ENCODE results near the gene ATF6. TPM values are rescaled to one million over a fixed set of nuclear protein-coding genes. Genes with fewer than 3 reads are reported as not detected.
"Not testable (repeated sequence)": the region's sequence is repeated elsewhere in the genome, so short reads cannot be mapped to it uniquely, and the experiment has no call there.

ATF6 gene, protein sequence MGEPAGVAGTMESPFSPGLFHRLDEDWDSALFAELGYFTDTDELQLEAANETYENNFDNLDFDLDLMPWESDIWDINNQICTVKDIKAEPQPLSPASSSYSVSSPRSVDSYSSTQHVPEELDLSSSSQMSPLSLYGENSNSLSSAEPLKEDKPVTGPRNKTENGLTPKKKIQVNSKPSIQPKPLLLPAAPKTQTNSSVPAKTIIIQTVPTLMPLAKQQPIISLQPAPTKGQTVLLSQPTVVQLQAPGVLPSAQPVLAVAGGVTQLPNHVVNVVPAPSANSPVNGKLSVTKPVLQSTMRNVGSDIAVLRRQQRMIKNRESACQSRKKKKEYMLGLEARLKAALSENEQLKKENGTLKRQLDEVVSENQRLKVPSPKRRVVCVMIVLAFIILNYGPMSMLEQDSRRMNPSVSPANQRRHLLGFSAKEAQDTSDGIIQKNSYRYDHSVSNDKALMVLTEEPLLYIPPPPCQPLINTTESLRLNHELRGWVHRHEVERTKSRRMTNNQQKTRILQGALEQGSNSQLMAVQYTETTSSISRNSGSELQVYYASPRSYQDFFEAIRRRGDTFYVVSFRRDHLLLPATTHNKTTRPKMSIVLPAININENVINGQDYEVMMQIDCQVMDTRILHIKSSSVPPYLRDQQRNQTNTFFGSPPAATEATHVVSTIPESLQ
- 14.4 TPM for total RNA-seq

GRCh38 chr1:161766102-161766981, at the start of gene ATF6:
TSS of gene ATF6 (plus strand) at chr1:161766320. CDS start at chr1:161766361, 41 bp downstream.
- DNase-seq (ENCODE audit: low spot score) (peak; percentile 95), ATAC-seq (peak; percentile 86)

GRCh38 chr1:161718559-161719324, 47.4 kb upstream of the ATF6 start:
- no peak for ATAC-seq
- no peak for DNase-seq (ENCODE audit: low spot score)

DNA sequence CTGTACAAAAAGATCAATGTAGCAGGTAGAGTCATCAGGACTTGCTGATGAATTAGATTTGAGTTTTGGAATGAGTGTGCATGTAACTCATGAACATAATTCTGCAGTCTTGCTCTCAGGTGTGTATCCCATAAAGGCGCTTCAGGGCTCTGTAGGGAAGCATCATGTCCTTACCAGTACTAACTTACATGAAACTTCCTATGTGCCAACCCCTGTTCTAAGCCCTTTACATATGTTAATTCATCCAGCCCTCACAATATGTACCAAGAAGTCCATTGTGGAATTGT, 46.9 kb upstream of the ATF6 start:
- DNase-seq (ENCODE audit: low spot score) (no peak), ATAC-seq (no peak)

DNA sequence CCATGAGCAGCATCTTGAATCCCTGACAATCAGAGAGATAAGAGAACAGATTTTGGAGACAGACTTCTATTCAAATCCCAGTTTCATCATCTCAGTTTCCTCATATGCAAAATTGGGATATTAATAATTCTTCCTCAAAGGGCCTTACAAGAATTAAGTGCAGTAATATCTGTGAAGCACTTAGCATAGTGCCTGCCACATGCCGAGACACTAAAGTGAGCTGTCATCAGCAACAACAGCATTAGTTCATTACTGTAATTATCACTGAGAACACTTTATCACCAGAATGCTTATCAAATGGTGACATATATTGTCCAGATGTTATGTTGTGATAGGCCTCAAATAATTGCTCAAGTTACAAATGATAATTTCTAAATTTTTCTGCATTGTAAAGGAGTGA, 45.7 kb upstream of the ATF6 start:
- ATAC-seq, result no peak
- no peak for DNase-seq (ENCODE audit: low spot score)

GRCh38 chr1:161720956-161721737, 45.0 kb upstream of the ATF6 start, which contains the start of gene FCRLB:
TSS of gene FCRLB (plus strand) at chr1:161721544. CDS start at chr1:161722673, 1,129 bp downstream.
- DNase-seq (ENCODE audit: low spot score), result no peak
- ATAC-seq, result no peak

DNA sequence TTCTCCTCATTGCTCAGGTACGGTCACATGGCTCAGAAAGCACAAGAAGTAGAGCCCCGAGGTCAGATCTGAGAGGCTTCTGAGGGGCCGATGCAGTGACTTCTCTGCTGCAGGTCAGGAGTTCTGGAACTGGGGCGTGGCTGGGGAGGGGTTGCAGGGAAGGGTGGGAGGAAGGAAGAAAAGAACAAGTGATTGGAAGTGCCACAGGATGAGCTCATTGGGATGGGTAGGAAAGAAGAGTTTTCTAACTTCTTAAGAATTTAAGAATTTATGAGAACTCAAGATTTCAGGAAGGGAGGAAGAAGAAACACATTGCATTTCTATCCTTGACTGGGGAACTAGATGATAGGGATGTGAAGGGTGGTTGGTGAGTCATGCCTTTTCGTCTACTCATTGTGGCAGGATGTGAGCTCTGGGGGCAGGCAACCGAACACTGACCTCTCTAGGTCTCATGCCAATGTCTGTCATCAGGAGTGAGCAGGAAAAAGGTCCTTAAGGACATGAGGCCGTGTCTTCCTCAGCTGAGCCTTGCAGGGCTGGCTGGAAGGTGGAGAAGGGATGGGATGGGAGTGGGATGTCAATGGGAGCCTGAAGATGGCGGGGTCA, 44.3 kb upstream of the ATF6 start:
- ATAC-seq (no peak), DNase-seq (ENCODE audit: low spot score) (no peak)

DNA sequence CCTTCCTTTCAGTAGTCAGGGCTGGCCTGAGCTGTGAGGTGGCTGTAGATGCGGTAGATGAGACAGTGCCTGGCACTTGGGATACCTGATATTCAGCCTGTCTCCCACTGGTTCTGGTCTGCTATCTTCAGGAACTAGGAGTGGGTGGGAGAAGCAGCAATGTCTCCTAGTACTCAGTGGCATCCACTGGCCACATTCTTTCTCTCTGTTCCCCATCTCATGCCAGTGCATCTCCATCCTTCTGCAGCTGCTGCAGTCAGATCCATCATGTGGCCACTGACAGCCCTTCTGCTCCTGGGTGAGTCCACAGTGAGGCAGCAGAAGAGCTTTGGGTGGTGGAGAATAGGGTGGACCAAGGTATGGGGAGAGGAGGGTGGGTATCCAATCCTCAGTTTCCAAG, 43.7 kb upstream of the ATF6 start:
- ATAC-seq, result no peak

GRCh38 chr1:161723459-161724141, 42.5 kb upstream of the ATF6 start:
- no peak for DNase-seq (ENCODE audit: low spot score)
- no peak for ATAC-seq

More for the DNA sequence above, 43.7 kb upstream of the ATF6 start:
- no peak for DNase-seq (ENCODE audit: low spot score)

DNA sequence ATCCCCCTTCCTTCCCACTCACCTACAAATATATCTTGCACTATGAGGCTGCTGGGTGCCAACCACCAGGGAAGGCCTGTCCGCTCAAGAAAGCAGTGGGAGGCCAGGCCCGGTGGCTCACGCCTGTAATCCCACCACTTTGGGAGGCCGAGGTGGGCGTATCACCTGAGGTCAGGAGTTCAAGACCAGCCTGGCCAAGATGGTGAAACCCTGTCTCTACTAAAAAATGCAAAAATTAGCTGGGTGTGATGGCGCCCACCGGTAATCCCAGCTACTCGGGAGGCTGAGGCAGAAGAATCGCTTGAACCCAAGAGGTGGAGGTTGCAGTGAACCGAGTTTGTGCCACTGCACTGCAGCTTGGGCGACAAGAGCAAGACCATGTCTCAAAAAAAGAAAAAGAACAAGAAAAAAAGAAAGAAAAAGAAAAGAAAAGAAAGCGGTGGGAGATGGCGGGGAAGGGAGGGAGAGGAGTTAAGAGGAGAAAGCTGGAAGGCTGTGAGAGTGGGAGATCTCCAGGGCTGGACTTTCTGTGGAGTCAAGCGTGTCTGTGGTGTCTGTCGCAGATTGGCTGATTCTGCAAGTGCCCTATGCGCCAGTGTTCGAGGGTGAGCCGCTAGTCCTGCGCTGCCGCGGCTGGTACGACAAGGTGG, 40.7 kb upstream of the ATF6 start:
- ATAC-seq; DNase-seq (ENCODE audit: low spot score): not testable (repeated sequence)

GRCh38 chr1:161725908-161726472, 40.1 kb upstream of the ATF6 start:
- ATAC-seq (peak; percentile 50), DNase-seq (ENCODE audit: low spot score) (no peak)

GRCh38 chr1:161726473-161727255, 39.5 kb upstream of the ATF6 start:
- DNase-seq (ENCODE audit: low spot score), result peak; percentile 79
- peak; percentile 82 for ATAC-seq

DNA sequence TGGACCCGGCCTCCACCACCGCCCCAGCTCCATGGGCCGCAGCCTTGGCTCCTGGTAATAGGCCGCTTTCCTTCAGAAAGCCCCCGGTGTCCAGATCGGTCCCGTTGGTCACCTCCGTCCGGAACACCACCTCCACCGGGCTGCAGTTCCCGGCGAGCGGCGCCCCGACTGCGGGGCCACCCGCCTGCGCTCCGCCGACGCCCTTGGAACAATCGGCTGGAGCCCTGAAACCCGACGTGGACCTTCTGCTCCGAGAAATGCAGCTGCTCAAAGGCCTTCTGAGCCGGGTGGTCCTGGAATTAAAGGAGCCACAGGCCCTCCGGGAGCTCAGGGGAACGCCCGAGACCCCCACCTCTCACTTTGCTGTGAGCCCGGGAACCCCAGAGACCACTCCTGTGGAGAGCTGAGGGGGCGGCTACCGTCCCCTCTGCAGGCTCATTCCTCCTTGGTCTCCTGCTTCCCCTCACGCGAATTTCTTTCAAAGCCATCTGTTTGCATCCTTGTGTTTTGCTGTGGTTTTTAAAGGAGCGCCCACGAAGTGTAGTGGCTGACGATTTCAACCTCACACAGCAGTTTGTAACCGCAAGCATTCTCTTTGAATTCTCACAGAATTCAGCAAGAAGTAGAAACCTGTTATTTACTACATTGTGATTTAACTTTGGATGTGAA, 38.7 kb upstream of the ATF6 start:
- DNase-seq (ENCODE audit: low spot score) (no peak), ATAC-seq (no peak)

GRCh38 chr1:161728376-161729226, 37.5 kb upstream of the ATF6 start:
- no peak for ATAC-seq
- no peak for DNase-seq (ENCODE audit: low spot score)

DNA sequence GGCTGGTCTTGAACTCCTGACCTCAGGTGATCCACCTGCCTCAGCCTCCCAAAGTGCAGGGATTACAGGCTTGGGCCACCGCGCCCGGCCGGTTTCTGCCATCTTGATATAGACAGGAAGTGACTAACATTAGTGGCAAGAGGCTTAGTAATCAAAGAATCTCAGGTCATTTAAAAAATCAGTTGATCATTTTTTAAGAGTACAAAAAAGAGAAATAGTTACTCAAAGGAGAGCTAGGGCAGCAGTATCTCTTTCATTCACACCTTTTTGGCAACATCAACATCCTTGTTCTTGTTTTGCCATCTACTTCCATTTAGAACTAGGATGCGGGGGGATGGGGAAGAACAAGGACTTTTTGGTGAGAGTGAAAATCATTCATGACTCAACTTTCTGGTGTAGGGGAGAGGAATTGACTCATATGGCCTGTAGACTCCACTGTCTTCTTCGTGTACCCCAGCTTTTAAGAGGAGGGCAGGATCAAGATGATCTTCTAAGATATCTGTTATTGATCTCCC, 36.0 kb upstream of the ATF6 start:
- no peak for DNase-seq (ENCODE audit: low spot score)
- ATAC-seq, result no peak

DNA sequence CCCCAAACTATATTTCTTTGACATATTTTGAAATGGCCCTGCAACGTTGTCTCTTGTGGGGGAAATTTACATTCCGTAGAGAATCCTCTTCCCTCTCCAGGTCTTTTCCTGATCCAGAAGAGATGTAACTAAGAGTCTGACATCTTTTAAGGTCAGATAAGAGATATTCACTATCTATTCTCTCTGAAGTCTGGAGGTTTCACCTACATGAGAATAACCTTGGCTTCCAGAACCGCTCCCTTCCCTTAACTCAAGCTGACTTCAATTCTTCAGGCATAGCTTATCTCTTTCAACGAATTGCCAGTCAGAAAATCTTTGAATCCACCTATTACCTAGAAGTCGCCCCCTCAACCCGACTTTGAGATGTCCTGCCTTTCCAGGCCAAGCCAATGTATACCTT, 34.9 kb upstream of the ATF6 start:
- DNase-seq (ENCODE audit: low spot score), result no peak
- ATAC-seq, result no peak

Measured in left lobe of liver (tissue), 2 donors.